Testis (tissue), 2 donors: ENCODE data around the gene PDYN.

Experiments
- CTCF ChIP-seq, 3 experiments: fragments of 450-650 bp in 2 of 3; fragments of 200-600 bp in 1 of 3; sonication (generic) in 1 of 3; IDR thresholded peaks; one replicate each; pipeline ENCODE4 v1.5.1; 2016 to 2019; ENCODE audit warnings: antibody characterized with exemption in 3 of 3, mild to moderate bottlenecking in 2 of 3, moderate library complexity in 1 of 3
- POLR2A ChIP-seq: fragments of 450-650 bp; IDR thresholded peaks from one replicate; pipeline ENCODE4 v1.6.1; 2017; ENCODE audit warnings: antibody characterized with exemption, mild to moderate bottlenecking, moderate library complexity

GRCh38 chr20:2023151-2023550 is 29.3 kb upstream of the PDYN start:
- no peak for TF ChIP-seq POLR2A
- TF ChIP-seq CTCF (IDR thresholded peaks at IDR 0.05), result no peak
